GM12872 (cell line): ENCODE measurements around the gene AMIGO3.

Experiments used
- CTCF ChIP-seq: IDR thresholded peaks from 3 replicates; pipeline ENCODE4 v1.5.1; 2011; ENCODE audit warnings: low read depth, mild to moderate bottlenecking, low read length, moderate library complexity; ENCODE audit not compliant: insufficient read depth

The AMIGO3 gene

GRCh38 chr3:49675912-49676311 lies 43.6 kb downstream of the AMIGO3 start:
- TF ChIP-seq CTCF: no peak

GRCh38 chr3:49674497-49674983 lies 44.9 kb downstream of the AMIGO3 start:
- no peak for TF ChIP-seq CTCF

GRCh38 chr3:49673715-49674496 lies 45.6 kb downstream of the AMIGO3 start, which contains the start of gene APEH:
TSS of gene APEH (plus strand) at chr3:49674351. CDS start at chr3:49674402, 51 bp downstream.
- TF ChIP-seq CTCF: no peak

- no peak for TF ChIP-seq CTCF
Observed at GRCh38 chr3:49673121-49673714, 46.3 kb downstream of the AMIGO3 start.

- TF ChIP-seq CTCF: peak; percentile 95
Observed at GRCh38 chr3:49671291-49672288, 47.9 kb downstream of the AMIGO3 start.

GRCh38 chr3:49670940-49671290 lies 48.6 kb downstream of the AMIGO3 start:
- no peak for TF ChIP-seq CTCF

GRCh38 chr3:49669352-49669751 lies 50.1 kb downstream of the AMIGO3 start:
- no peak for TF ChIP-seq CTCF
